SK-N-SH (cell line): ENCODE data around the gene CLCN5.

Experiments used
- EP300 ChIP-seq, 2 experiments: IDR thresholded peaks; 2 replicates each; pipeline versions ENCODE4 v1.4.0 to v1.6.1; 2012; ENCODE audit warnings: borderline replicate concordance in 1 of 2, low read depth in 1 of 2, low read length in 1 of 2
- EZH2phosphoT487 ChIP-seq: fragments of 200-600 bp; sonication (generic); IDR thresholded peaks from 2 replicates; pipeline ENCODE4 v1.6.1; 2017; ENCODE audit warnings: low read depth, mixed run types, mild to moderate bottlenecking, antibody characterized with exemption, moderate library complexity, borderline replicate concordance
- GABPA ChIP-seq: IDR thresholded peaks from 2 replicates; pipeline ENCODE4 v1.4.0; 2012; ENCODE audit warnings: low read depth, mild to moderate bottlenecking
- POLR2AphosphoS5 ChIP-seq: IDR thresholded peaks from 2 replicates; pipeline ENCODE4 v1.6.1; 2012; ENCODE audit warnings: low read depth, low read length
- RAD21 ChIP-seq: IDR thresholded peaks from 2 replicates; pipeline ENCODE4 v1.6.1; 2012; ENCODE audit warnings: mild to moderate bottlenecking, low read length
- RCOR1 ChIP-seq: fragments of 150-350 bp; IDR thresholded peaks from 2 replicates; pipeline ENCODE4 v1.6.1; 2017; ENCODE audit warnings: antibody characterized with exemption, low read length
- TCF12 ChIP-seq: IDR thresholded peaks from 2 replicates; pipeline ENCODE4 v1.4.0; 2012
- TEAD4 ChIP-seq: IDR thresholded peaks from 2 replicates; pipeline ENCODE4 v1.4.0; 2012; ENCODE audit warnings: mild to moderate bottlenecking, borderline replicate concordance; ENCODE audit not compliant: insufficient read depth
- YY1 ChIP-seq: IDR thresholded peaks from 2 replicates; pipeline ENCODE4 v1.4.0; 2012; ENCODE audit warnings: low read depth, mild to moderate bottlenecking
- TF ChIP-seq, protein P1 (sequence below): fragments of 200-600 bp; sonication (generic); IDR thresholded peaks from 2 replicates; pipeline ENCODE4 v1.6.1; 2017; ENCODE audit warnings: antibody characterized with exemption, mild to moderate bottlenecking, moderate library complexity
- TF ChIP-seq, protein P2 (sequence below): IDR thresholded peaks from 2 replicates; pipeline ENCODE4 v1.4.0; 2012; ENCODE audit warnings: low read depth, borderline replicate concordance
- TF ChIP-seq, protein P3 (sequence below): IDR thresholded peaks from 2 replicates; pipeline ENCODE4 v1.4.0; 2012; ENCODE audit warnings: low read depth

DNA sequence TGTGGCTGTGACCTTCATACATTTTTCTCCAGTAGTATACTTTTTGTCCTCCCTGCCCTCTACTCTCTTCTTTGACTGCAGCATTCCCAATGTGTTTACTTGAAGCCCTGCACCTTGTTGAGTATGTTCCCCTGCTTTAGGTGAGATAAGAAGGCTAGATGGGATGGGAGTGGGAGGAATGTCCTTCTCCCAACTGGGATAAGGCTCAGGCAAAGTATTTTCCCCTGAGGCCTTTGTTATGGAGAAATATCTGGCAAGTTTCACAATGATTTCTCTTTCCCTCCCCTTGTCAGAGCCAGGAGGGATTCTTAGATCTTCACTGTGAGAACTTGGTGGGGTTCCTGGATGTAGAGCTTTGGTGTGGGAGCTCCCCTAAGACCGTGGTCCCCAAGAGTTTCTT is 131.8 kb downstream of the CLCN5 start:
- no peak for TF ChIP-seq RCOR1
- no peak for TF ChIP-seq RAD21
- no peak for TF ChIP-seq EZH2phosphoT487
- TF ChIP-seq, protein P1, sequence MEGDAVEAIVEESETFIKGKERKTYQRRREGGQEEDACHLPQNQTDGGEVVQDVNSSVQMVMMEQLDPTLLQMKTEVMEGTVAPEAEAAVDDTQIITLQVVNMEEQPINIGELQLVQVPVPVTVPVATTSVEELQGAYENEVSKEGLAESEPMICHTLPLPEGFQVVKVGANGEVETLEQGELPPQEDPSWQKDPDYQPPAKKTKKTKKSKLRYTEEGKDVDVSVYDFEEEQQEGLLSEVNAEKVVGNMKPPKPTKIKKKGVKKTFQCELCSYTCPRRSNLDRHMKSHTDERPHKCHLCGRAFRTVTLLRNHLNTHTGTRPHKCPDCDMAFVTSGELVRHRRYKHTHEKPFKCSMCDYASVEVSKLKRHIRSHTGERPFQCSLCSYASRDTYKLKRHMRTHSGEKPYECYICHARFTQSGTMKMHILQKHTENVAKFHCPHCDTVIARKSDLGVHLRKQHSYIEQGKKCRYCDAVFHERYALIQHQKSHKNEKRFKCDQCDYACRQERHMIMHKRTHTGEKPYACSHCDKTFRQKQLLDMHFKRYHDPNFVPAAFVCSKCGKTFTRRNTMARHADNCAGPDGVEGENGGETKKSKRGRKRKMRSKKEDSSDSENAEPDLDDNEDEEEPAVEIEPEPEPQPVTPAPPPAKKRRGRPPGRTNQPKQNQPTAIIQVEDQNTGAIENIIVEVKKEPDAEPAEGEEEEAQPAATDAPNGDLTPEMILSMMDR: no peak
- no peak for TF ChIP-seq POLR2AphosphoS5
- TF ChIP-seq TEAD4: no peak
- no peak for TF ChIP-seq TCF12
- no peak for TF ChIP-seq GABPA
- TF ChIP-seq EP300 (IDR thresholded peaks at IDR 0.05; ENCODE audit: borderline replicate concordance in 1 of 2, low read depth in 1 of 2, low read length in 1 of 2): no peak
- TF ChIP-seq, protein P2, sequence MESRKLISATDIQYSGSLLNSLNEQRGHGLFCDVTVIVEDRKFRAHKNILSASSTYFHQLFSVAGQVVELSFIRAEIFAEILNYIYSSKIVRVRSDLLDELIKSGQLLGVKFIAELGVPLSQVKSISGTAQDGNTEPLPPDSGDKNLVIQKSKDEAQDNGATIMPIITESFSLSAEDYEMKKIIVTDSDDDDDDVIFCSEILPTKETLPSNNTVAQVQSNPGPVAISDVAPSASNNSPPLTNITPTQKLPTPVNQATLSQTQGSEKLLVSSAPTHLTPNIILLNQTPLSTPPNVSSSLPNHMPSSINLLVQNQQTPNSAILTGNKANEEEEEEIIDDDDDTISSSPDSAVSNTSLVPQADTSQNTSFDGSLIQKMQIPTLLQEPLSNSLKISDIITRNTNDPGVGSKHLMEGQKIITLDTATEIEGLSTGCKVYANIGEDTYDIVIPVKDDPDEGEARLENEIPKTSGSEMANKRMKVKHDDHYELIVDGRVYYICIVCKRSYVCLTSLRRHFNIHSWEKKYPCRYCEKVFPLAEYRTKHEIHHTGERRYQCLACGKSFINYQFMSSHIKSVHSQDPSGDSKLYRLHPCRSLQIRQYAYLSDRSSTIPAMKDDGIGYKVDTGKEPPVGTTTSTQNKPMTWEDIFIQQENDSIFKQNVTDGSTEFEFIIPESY: no peak
- TF ChIP-seq YY1: no peak
- TF ChIP-seq, protein P3, sequence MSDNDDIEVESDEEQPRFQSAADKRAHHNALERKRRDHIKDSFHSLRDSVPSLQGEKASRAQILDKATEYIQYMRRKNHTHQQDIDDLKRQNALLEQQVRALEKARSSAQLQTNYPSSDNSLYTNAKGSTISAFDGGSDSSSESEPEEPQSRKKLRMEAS: no peak
